Panc1 (cell line): ENCODE measurements around the gene MYO5B. TPM values are rescaled to one million over a fixed set of nuclear protein-coding genes. Genes with fewer than 3 reads are reported as not detected.

Experiments
- ATAC-seq: fragments of 200-7000 bp; cut with Tn5 transposase; 2 replicates; pipeline ENCODE4 v1.9.1; 2020; ENCODE audit warnings: mild to moderate bottlenecking, moderate library complexity
- BruUV-seq: library from RNA; stranded (reverse); fragments of 400-500 nt; replicated peaks from 2 replicates; lab custom pipeline; 2021; lab: Mats Ljungman, UMichigan
- CTCF ChIA-PET: fragments of 300-600 bp; sonication (Branson Sonifier 250); formaldehyde crosslinking; loops from one replicate; lab custom pipeline; 2022; ENCODE audit warnings: antibody characterized with exemption; lab: Charles Lee
- POLR2A ChIA-PET: fragments of 300-600 bp; sonication (Branson Sonifier 250); formaldehyde crosslinking; loops from one replicate; lab custom pipeline; 2022; ENCODE audit warnings: antibody characterized with exemption; lab: Charles Lee
- DNase-seq: peaks from one replicate; pipeline ENCODE4 v3.0.0-alpha.2; 2010; ENCODE audit warnings: low read depth, low spot score
- H3K27ac ChIP-seq: 2 replicates; pipeline ENCODE4 v1.5.1; 2011; ENCODE audit warnings: mild to moderate bottlenecking, low read length, inconsistent platforms
- H3K27me3 ChIP-seq: fragments of 200-500 bp; sonication (Bioruptor generic); 2 replicates; pipeline ENCODE4 v1.6.0; 2014; ENCODE audit warnings: low read length, inconsistent platforms; ENCODE audit not compliant: control insufficient read depth, insufficient read depth
- H3K36me3 ChIP-seq: fragments of 200-500 bp; sonication (Bioruptor generic); 2 replicates; pipeline ENCODE4 v1.5.1; 2014; ENCODE audit warnings: inconsistent platforms, mild to moderate bottlenecking, low read length, moderate library complexity; ENCODE audit not compliant: control insufficient read depth, insufficient read depth
- H3K4me1 ChIP-seq: 2 replicates; pipeline ENCODE4 v1.5.1; 2011; ENCODE audit warnings: inconsistent platforms, mild to moderate bottlenecking, low read length, moderate library complexity; ENCODE audit not compliant: control insufficient read depth, insufficient read depth
- H3K4me3 ChIP-seq, 2 experiments: 2 replicates each; pipeline ENCODE4 v1.5.1; 2011 to 2012; ENCODE audit warnings: low read depth in 2 of 2, low read length in 2 of 2, mild to moderate bottlenecking in 2 of 2, inconsistent platforms in 1 of 2, moderate library complexity in 1 of 2
- H3K9me3 ChIP-seq: fragments of 200-500 bp; sonication (Bioruptor generic); 2 replicates; pipeline ENCODE4 v1.5.1; 2014; ENCODE audit warnings: low read depth, mild to moderate bottlenecking, inconsistent platforms, low read length, moderate library complexity; ENCODE audit not compliant: control insufficient read depth, insufficient read depth
- CTCF ChIP-seq: fragments of 450-650 bp; IDR thresholded peaks from 2 replicates; pipeline ENCODE4 v1.5.1; 2017; ENCODE audit warnings: mild to moderate bottlenecking
- POLR2AphosphoS5 ChIP-seq: IDR thresholded peaks from 2 replicates; pipeline ENCODE4 v1.6.1; 2012; ENCODE audit warnings: mild to moderate bottlenecking, low read depth, low read length, moderate library complexity
- REST ChIP-seq, 2 experiments: IDR thresholded peaks; 2 replicates each; pipeline ENCODE4 v1.6.1; 2011 to 2012; ENCODE audit warnings: low read depth in 2 of 2, control low read depth in 1 of 2, low read length in 1 of 2, mild to moderate bottlenecking in 1 of 2, moderate library complexity in 1 of 2; ENCODE audit not compliant: insufficient read depth in 1 of 2
- SIN3A ChIP-seq: IDR thresholded peaks from 2 replicates; pipeline ENCODE4 v1.6.1; 2012; ENCODE audit warnings: low read depth, mild to moderate bottlenecking, low read length, moderate library complexity, borderline replicate concordance; ENCODE audit not compliant: insufficient read depth
- TCF7L2 ChIP-seq: IDR thresholded peaks from 2 replicates; pipeline ENCODE4 v1.6.1; 2011; ENCODE audit warnings: mild to moderate bottlenecking, low read depth, low read length, inconsistent platforms
- in situ Hi-C: cut with HindIII; loops from 2 replicates; pipeline ENCODE4 v1.10.0; 2016; ENCODE audit warnings: low sequenced_read_pairs, low pct_unique_long_range_greater_than_20kb
- intact Hi-C: fragments of 100-400 bp; cut with micrococcal nuclease; formaldehyde crosslinking; loops from one replicate; pipeline ENCODE4 v1.10.0; 2022; ENCODE audit not compliant: unreplicated experiment
- total RNA-seq: library from RNA; stranded (reverse); gene quantifications from one replicate; pipeline ENCODE4 v1.2.1, GENCODE V29; 2021; ENCODE audit not compliant: unreplicated experiment

MYO5B gene
- total RNA-seq, 1 experiment from 2014 or later = 0.31 TPM

GRCh38 chr18:49875783-49876182 lies 319.2 kb downstream of the MYO5B start:
- Histone ChIP-seq H3K36me3 (no peaks in the 10 kb centered on the region), H3K27me3 (peaks cover 3% of the 10 kb centered on the region; the same call in 1 of the 2 replicates), H3K4me1 (no peaks in the 10 kb centered on the region), H3K27ac (no peak overlapping the region), H3K4me3 (no peak overlapping the region), H3K9me3 (no peaks in the 10 kb centered on the region)
- no peak for ATAC-seq
- in situ Hi-C loops (no loop called here), intact Hi-C loops (no loop called here)
- TF ChIP-seq POLR2AphosphoS5 (no peak), REST (IDR thresholded peaks at IDR 0.05; ENCODE audit: insufficient read depth in 1 of 2, low read depth in 2 of 2, low read length in 1 of 2) (no peak), TCF7L2 (no peak), CTCF (no peak), SIN3A (no peak)
- no TSS peak for BruUV-seq
- POLR2A ChIA-PET = no interaction called here
- CTCF ChIA-PET = no interaction called here
- no peak for DNase-seq

GRCh38 chr18:49875155-49875554 lies 319.8 kb downstream of the MYO5B start:
- ChIA-PET POLR2A (no interaction called here), CTCF (no interaction called here)
- Histone ChIP-seq H3K4me1 (no peaks in the 10 kb centered on the region), H3K27ac (no peak overlapping the region), H3K27me3 (peaks cover 3% of the 10 kb centered on the region; the same call in 1 of the 2 replicates), H3K36me3 (no peaks in the 10 kb centered on the region), H3K4me3 (no peak overlapping the region), H3K9me3 (no peaks in the 10 kb centered on the region)
- TF ChIP-seq REST (IDR thresholded peaks at IDR 0.05; ENCODE audit: insufficient read depth in 1 of 2, low read depth in 2 of 2, low read length in 1 of 2) = no peak
- no peak for TF ChIP-seq TCF7L2
- no peak for TF ChIP-seq CTCF
- TF ChIP-seq SIN3A = no peak
- no peak for TF ChIP-seq POLR2AphosphoS5
- DNase-seq (no peak), ATAC-seq (no peak)
- BruUV-seq = no TSS peak
- in situ Hi-C loops (no loop called here), intact Hi-C loops (no loop called here)
